GM19239 (cell line): ENCODE data around the gene TBC1D4.

Source experiments
- DNase-seq: peaks from one replicate; pipeline ENCODE4 v3.0.0; 2011; ENCODE audit warnings: low spot score; ENCODE audit not compliant: insufficient read length
- FAIRE-seq: peaks from 2 replicates; lab custom pipeline; 2011; peaks lifted over from hg19 to GRCh38; lab: Jason Lieb, UNC

The TBC1D4 gene

GRCh38 chr13:75395901-75396300, 86.1 kb downstream of the TBC1D4 start:
- DNase-seq (no peak), FAIRE-seq (no peak)

GRCh38 chr13:75395066-75395465, 86.9 kb downstream of the TBC1D4 start:
- no peak for DNase-seq
- no peak for FAIRE-seq

GRCh38 chr13:75393839-75394520, 88.0 kb downstream of the TBC1D4 start:
- FAIRE-seq: no peak

GRCh38 chr13:75391432-75392100, 90.4 kb downstream of the TBC1D4 start:
- no peak for FAIRE-seq
- no peak for DNase-seq

More at GRCh38 chr13:75393839-75394520, 88.0 kb downstream of the TBC1D4 start:
- DNase-seq: no peak

GRCh38 chr13:75390229-75390628, 91.7 kb downstream of the TBC1D4 start:
- no peak for DNase-seq
- no peak for FAIRE-seq

- DNase-seq (no peak), FAIRE-seq (no peak)
Measured at GRCh38 chr13:75385708-75386083, 96.3 kb downstream of the TBC1D4 start.

- DNase-seq (no peak), FAIRE-seq (no peak)
Measured at GRCh38 chr13:75384879-75385707, 96.9 kb downstream of the TBC1D4 start.

- FAIRE-seq (no peak), DNase-seq (no peak)
Measured at GRCh38 chr13:75383064-75383715, 98.8 kb downstream of the TBC1D4 start.

- FAIRE-seq: no peak
- DNase-seq: no peak
Measured at GRCh38 chr13:75378301-75378700, 103.7 kb downstream of the TBC1D4 start.

- no peak for DNase-seq
- FAIRE-seq: no peak
Measured at GRCh38 chr13:75376792-75377402, 105.1 kb downstream of the TBC1D4 start.

GRCh38 chr13:75375329-75375728, 106.6 kb downstream of the TBC1D4 start:
- FAIRE-seq: no peak
- DNase-seq: no peak

- FAIRE-seq (no peak), DNase-seq (no peak)
Measured at GRCh38 chr13:75373988-75374387, 108.0 kb downstream of the TBC1D4 start.

- FAIRE-seq (no peak), DNase-seq (no peak)
Measured at GRCh38 chr13:75372923-75373841, 108.8 kb downstream of the TBC1D4 start.

GRCh38 chr13:75372517-75372916, 109.5 kb downstream of the TBC1D4 start:
- FAIRE-seq (no peak), DNase-seq (peak; percentile 6)

- no peak for DNase-seq
- FAIRE-seq: no peak
Measured at GRCh38 chr13:75371203-75371602, 110.8 kb downstream of the TBC1D4 start.

GRCh38 chr13:75370774-75371173, 111.2 kb downstream of the TBC1D4 start:
- DNase-seq (no peak), FAIRE-seq (no peak)

- FAIRE-seq: no peak
Measured at GRCh38 chr13:75369981-75370380, 112.0 kb downstream of the TBC1D4 start.

GRCh38 chr13:75368167-75368566, 113.8 kb downstream of the TBC1D4 start:
- no peak for DNase-seq
- no peak for FAIRE-seq

More at GRCh38 chr13:75369981-75370380, 112.0 kb downstream of the TBC1D4 start:
- DNase-seq: no peak
